Measurements from ENCODE around the gene VPS41.

The VPS41 gene

DNA sequence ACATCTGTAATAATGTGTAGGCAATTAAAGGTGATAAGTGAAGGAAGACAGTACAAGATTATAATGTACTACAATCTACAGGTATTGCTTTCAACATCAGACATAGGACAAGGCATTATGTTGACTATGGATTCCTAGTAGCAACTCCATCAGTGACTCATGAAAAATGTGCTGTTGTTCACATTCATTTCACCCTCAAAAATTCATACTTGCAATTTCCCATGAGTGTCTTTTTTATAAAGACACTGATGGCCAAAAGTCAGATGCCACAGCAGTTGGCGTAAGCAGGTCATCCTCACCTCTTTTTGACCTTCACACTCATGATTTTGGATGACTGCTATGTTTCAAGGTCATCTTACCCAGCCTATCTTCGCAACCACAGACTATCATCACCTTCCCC lies 177.8 kb downstream of the VPS41 start:
- TF ChIP-seq ZFX (IDR thresholded peaks at IDR 0.05), result no peak
- no peak overlapping the region for H3K27ac ChIP-seq

DNA sequence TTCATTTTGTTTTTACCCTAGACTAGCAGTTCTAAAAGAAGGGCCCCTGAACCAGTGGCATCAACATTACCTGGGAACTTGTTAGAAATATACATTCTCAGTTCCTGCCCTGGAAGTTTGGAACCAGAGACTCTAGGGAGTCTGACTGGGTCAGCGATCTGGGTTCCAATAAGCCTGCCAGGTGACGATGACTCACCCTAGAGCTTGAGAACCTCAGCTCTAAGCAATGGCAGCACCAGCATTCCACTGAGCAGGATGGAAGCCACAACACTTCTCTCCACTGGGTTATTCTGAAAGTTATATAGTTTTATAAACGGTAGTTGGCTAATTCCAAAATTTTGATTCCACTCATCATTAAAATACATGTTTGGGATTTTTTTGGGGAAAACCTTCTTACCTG lies 180.8 kb downstream of the VPS41 start:
- no peak overlapping the region for H3K27ac ChIP-seq

DNA sequence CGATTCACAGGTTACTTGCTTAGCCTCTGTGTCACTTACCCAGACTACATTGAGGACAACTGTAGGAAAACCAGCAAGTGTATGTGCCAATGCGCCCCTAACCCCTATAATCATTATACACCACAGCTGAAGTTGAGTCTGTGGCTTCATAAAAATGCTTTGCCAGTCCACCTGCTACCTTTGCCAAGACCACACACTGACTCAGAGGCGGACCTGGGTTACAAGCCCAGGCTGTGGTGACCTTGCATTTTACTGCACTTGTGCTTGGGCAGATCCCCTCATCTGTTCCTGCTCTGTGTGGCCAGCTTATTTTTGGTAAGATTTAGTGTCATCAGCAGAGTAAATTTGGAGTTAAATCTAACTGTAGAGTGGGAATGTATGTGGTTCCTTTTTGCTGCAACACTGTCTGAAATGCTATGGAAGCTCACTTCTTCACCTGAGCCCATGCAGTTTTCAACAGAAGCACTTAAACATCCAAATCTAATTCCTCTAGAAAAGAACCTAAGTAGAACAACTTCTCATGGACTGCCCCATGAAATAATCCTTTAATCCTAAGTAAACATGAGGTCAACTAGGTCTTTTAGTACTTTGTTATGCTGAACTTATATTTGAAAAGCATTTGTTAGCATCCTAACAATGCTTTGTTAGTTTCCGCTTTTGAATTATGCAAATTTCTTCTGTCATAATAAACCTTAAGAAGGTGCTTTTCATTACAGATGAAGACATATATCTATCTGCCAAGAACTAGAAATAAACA lies 181.6 kb downstream of the VPS41 start:
- no peak for TF ChIP-seq ZFX (IDR thresholded peaks at IDR 0.05)
- TF ChIP-seq, protein P1, sequence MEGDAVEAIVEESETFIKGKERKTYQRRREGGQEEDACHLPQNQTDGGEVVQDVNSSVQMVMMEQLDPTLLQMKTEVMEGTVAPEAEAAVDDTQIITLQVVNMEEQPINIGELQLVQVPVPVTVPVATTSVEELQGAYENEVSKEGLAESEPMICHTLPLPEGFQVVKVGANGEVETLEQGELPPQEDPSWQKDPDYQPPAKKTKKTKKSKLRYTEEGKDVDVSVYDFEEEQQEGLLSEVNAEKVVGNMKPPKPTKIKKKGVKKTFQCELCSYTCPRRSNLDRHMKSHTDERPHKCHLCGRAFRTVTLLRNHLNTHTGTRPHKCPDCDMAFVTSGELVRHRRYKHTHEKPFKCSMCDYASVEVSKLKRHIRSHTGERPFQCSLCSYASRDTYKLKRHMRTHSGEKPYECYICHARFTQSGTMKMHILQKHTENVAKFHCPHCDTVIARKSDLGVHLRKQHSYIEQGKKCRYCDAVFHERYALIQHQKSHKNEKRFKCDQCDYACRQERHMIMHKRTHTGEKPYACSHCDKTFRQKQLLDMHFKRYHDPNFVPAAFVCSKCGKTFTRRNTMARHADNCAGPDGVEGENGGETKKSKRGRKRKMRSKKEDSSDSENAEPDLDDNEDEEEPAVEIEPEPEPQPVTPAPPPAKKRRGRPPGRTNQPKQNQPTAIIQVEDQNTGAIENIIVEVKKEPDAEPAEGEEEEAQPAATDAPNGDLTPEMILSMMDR (conservative IDR thresholded peaks at IDR 0.05), result no peak
- H3K27ac ChIP-seq, result no peak overlapping the region

More for the DNA sequence above, 180.8 kb downstream of the VPS41 start:
- TF ChIP-seq ZFX (IDR thresholded peaks at IDR 0.05), result no peak
- TF ChIP-seq, protein P1 (conservative IDR thresholded peaks at IDR 0.05), result no peak

DNA sequence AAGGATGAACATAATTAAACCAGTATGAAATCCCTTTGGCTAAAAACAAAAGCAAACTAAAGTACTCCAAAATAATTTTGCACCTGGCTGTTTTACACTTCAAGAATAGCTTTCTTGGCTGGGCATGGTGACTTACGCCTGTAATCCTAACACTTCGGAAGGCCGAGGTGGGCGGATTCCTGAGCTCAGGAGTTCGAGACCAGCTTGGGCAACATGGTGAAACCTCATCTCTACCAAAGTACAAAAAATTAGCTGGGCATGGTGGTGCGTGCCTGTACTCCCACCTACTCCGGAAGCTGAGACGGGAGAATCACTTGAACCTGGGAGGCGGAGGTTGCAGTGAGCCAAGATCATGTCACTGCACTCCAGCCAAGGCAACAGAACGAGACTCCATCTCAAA lies 185.7 kb downstream of the VPS41 start:
- TF ChIP-seq ZFX (IDR thresholded peaks at IDR 0.05), result no peak

DNA sequence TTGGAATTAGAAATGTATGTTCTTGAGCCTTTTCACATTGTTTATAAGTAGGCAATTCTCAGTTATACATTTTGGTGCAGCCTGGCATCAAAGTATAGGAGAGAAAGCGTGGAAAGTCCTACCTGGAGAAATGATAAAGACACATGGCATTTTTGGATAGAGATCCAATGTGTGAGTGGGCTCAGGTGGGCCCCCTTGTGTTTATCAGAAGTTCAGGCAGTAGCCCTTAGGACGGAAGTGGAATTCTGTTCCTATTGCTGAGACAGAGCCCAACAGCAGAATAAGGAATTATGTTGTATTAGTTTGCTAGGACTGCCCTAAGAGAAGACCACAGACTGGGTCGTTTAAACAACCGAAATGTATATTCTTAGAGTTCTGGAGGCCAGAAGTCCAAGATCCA lies 192.6 kb downstream of the VPS41 start:
- no peak overlapping the region for H3K27ac ChIP-seq
- TF ChIP-seq ZFX (IDR thresholded peaks at IDR 0.05), result no peak
- TF ChIP-seq, protein P1 (conservative IDR thresholded peaks at IDR 0.05), result peak; percentile 18; the same call in 1 of the 2 replicates

More for the DNA sequence above, 185.7 kb downstream of the VPS41 start:
- no peak overlapping the region for H3K27ac ChIP-seq

DNA sequence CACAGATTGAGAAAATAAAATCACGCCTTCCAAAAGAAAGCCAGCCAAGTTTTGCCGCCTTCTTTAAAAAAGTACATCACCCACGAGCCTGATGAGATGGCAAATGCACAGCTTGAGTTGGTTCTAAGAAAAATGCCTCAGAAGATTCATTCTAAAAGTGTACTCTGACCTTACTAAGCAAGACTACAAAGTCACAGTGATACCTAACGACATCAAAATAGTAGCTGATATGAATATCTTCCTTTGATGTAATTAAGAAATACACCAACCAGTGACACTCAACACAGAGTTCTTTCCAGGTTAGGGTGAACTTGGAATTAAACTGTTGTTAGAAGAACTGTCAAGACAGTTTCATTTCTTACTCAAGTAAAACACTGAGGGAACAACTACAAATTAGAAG lies 199.9 kb downstream of the VPS41 start:
- H3K27ac ChIP-seq, result no peak overlapping the region
- no peak for TF ChIP-seq ZFX (IDR thresholded peaks at IDR 0.05)
- TF ChIP-seq, protein P1 (conservative IDR thresholded peaks at IDR 0.05), result no peak

DNA sequence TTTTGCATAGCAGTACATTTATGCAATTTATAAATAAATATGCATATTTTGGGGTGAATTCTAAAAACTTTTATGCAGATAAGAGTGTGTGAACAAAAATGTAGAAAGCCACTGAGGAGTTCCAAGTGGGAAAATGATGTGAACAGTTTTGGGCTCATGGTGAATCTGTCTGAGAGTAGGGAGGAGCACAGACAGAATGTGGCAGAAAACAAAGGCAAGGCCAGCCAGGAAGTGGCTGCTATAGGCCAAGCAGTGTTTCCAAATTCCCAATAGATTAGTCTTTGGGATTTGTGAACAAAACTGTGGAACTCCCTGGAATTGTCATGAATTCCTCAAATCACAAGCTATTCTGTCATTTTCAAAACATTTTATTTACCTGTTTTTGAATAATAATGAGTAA lies 204.2 kb downstream of the VPS41 start:
- H3K27ac ChIP-seq, result no peak overlapping the region
- TF ChIP-seq ZFX (IDR thresholded peaks at IDR 0.05), result no peak
- TF ChIP-seq, protein P1 (conservative IDR thresholded peaks at IDR 0.05), result no peak

DNA sequence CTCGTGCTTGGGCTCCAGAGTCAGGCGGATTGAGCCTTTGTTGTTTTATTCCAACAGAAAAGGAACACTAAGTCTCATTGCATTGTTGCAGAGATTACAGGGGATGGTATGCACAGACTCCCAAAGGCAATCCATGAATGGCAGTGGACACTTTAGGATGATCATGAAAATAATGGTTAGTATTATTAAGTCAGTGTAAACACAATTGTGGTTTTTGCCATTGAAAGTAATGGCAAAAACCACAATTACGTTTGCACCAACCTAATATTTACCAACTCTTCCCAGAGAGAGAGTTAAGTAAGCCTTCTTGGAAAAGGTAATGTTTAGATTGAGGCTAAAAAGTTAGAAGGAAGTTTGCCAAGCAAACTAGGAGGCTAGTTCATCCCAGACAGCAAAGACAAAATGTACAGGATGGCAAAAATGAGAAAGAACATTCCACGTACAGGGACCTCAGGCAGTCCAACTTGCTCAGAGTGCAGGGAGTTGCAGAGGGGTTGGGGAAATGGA lies 204.9 kb downstream of the VPS41 start:
- no peak overlapping the region for H3K27ac ChIP-seq
- TF ChIP-seq ZFX (IDR thresholded peaks at IDR 0.05), result no peak
- TF ChIP-seq, protein P1 (conservative IDR thresholded peaks at IDR 0.05), result no peak
